Activated T-helper 2 cell treated with anti-CD3 and anti-CD28 coated beads, Interferon-gamma antibody, Interleukin-2, Interleukin-4, amounts not matched to agents 10 μg/mL and 5 μg/mL and 100 μg/mL, durations not matched to agents 14 hours and 24 hours and 36 hours (primary cell): Measurements from ENCODE around the gene SH3BP5. TPM values are rescaled to one million over a fixed set of nuclear protein-coding genes. Genes with fewer than 3 reads are reported as not detected.
A peak's percentile ranks its signal among the peaks of the same experiment; 100 is the strongest.

Experiments used
- DNase-seq: peaks from one replicate; pipeline ENCODE4 v3.0.0; 2021; ENCODE audit warnings: low spot score
- H3K27ac Mint-ChIP-seq: one replicate; pipeline ENCODE4 v1.8.0; 2021; ENCODE audit warnings: mixed read lengths
- H3K27me3 Mint-ChIP-seq: one replicate; pipeline ENCODE4 v1.8.0; 2021; ENCODE audit warnings: low read depth, mixed read lengths
- H3K36me3 Mint-ChIP-seq: one replicate; pipeline ENCODE4 v1.8.0; 2021; ENCODE audit warnings: low read depth, mixed read lengths
- H3K4me1 Mint-ChIP-seq: one replicate; pipeline ENCODE4 v1.8.0; 2021; ENCODE audit warnings: low read depth, mixed read lengths
- H3K4me3 Mint-ChIP-seq: one replicate; pipeline ENCODE4 v1.8.0; 2021; ENCODE audit warnings: low read depth, mild to moderate bottlenecking, moderate library complexity, mixed read lengths
- H3K9me3 Mint-ChIP-seq: one replicate; pipeline ENCODE4 v1.8.0; 2021; ENCODE audit warnings: mixed read lengths
- intact Hi-C: fragments of 100-400 bp; cut with micrococcal nuclease; formaldehyde crosslinking; loops from one replicate; pipeline ENCODE4 v1.15.1; 2023
- total RNA-seq: library from RNA; stranded (reverse); gene quantifications from 2 replicates; pipeline ENCODE4 v1.2.3, GENCODE V29; 2022

Gene SH3BP5
- total RNA-seq, 1 donor from 2014 or later, result 15.0 TPM

DNA sequence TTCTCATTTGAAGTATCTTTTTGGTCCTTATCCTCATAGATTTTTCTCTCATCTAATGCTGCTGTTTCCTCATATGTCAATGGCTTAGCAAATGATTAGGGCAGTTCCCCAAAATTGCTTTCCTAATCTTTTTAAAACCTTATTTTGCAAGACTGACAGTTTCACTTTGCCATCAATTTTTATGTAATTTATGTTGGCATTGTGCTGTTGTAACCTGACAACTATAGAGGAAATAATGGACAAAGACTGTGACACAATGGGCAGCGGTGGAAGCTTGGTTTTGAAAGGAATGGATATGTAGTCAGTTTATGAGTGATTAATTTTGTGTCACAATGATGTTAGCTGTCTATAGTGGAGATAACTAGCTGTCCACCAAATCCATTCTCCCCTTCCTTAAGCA, 10.6 kb upstream of the SH3BP5 start:
- DNase-seq, result no peak
- Mint-ChIP-seq H3K4me3 (no peak overlapping the region), H3K4me1 (peaks cover 25% of the 10 kb centered on the region), H3K27me3 (peaks cover 12% of the 10 kb centered on the region), H3K27ac (no peak overlapping the region), H3K36me3 (no peaks in the 10 kb centered on the region), H3K9me3 (no peaks in the 10 kb centered on the region)
- intact Hi-C loops, result no loop called here

DNA sequence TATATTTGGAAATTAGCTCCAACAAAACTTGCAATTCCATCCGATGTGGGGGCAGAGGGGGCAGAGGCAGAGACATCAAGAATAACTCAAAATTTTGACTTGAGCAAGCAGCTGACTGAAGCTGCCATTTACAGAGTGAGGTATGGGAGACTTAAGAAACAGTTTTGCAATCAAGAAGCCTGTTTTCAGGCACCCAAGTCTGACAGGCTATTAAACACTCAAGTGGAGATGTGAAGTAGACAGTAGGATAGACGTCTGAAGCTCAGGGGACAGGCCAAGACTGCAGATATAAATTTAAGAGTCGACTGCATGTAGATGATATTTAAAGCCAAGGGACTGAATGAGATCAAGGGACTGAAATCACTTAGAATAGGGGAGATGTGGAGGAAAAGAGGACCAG, 9.9 kb upstream of the SH3BP5 start:
- H3K4me1 Mint-ChIP-seq, result peaks cover 20% of the 10 kb centered on the region
- no peak overlapping the region for H3K4me3 Mint-ChIP-seq
- intact Hi-C loops, result no loop called here
- no peak for DNase-seq
- peaks cover 12% of the 10 kb centered on the region for H3K27me3 Mint-ChIP-seq
- no peaks in the 10 kb centered on the region for H3K9me3 Mint-ChIP-seq
- H3K27ac Mint-ChIP-seq, result no peak overlapping the region
- no peaks in the 10 kb centered on the region for H3K36me3 Mint-ChIP-seq

DNA sequence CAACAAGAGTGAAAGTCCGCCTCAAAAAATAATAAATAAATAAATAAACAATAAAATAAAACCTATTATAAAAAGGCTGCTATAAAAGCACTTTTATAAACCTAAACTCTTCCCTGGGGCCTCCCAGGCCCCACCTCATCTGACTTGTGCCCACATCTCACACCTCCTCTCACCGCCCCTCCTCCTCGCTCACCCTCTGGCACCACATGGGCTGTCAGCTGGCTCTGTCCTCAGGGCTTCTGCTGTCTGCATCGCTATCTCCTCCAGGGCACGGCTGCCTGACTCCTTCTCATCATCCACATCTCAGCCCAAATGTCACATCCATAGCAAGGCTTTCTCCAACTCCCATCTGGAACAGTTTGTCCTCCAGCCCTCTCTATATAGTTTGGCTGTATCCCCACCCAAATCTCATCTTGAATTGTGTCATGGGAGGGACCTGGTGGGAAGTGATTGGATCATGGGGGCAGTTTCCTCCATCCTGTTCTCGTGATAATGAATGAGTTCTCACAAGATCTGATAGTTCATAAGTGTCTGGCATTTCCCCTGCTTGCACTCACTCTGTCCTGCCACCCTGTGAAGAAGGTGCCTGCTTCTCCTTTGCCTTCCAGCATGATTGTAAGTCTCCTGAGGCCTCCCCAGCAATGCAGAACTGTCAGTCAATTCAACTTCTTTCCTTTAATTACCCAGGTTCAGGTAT, 8.8 kb upstream of the SH3BP5 start:
- intact Hi-C loops, result no loop called here
- Mint-ChIP-seq H3K4me1 (peaks cover 12% of the 10 kb centered on the region), H3K27me3 (peaks cover 12% of the 10 kb centered on the region), H3K27ac (no peak overlapping the region), H3K36me3 (no peaks in the 10 kb centered on the region), H3K9me3 (no peaks in the 10 kb centered on the region), H3K4me3 (no peak overlapping the region)
- DNase-seq, result no peak

DNA sequence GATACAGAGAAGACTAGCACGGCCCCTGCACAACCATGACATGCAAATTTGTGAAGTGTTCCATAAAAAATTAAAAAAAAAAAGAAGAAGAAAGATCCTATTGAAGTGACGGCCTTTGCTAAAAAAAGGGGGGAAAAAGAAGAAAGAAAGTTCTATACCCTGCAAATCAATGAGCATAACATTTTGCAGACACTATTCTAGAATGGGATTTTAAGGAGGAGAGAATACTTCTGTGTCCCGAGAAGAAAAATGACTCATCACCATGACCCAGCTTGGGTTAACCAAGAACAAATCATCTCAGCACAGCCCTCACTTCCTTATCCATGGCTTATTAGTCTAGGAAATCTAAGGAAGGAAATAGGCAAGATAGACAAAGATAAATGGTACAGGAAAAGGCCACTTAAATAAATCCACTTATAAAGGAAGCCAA, 7.4 kb upstream of the SH3BP5 start:
- Mint-ChIP-seq H3K36me3 (no peaks in the 10 kb centered on the region), H3K4me1 (peaks cover 2% of the 10 kb centered on the region), H3K4me3 (no peak overlapping the region), H3K27ac (no peak overlapping the region), H3K9me3 (no peaks in the 10 kb centered on the region), H3K27me3 (peaks cover 11% of the 10 kb centered on the region)
- intact Hi-C loops, result no loop called here
- no peak for DNase-seq

DNA sequence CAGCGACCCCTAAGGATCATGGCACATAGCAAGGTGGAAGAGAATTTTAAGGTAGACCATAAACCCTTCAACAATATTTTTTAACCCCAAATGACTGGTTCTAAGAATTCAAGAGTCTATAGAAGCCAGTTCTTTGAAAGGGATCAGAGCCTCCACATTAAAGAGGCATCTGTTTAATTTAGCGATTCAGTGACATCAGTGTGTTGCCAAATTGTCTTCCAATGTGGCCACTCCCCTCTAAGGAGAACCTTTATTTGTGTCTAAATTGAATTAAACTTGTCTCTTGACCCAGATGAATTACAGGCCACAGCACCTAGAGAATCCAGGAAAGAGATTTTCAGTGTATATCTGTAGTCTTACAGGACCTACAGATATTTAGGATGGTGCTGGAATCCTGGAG, 6.6 kb upstream of the SH3BP5 start:
- Mint-ChIP-seq H3K36me3 (no peaks in the 10 kb centered on the region), H3K9me3 (no peaks in the 10 kb centered on the region), H3K27ac (no peak overlapping the region), H3K27me3 (peaks cover 11% of the 10 kb centered on the region), H3K4me3 (no peak overlapping the region), H3K4me1 (peaks cover 4% of the 10 kb centered on the region)
- intact Hi-C loops, result no loop called here
- DNase-seq, result no peak

DNA sequence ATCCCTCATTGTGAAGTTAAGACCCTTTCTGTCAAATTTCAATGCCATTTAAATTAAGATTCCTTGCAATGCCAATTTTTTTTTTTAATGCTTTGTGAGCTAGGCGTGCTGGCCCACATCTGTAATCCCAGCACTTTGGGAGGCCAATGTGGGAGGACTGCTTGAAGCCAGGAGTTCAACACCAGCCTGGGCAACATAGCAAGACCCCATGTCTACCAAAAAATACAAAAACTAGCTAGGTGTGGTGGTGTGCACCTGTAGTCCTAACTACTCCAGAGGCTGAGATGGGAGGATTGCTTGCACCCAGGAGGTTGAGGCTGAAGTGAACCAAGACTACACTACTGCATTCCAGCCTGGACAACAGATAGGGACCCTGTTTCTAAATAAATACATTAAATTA, 5.6 kb upstream of the SH3BP5 start:
- Mint-ChIP-seq H3K4me3 (no peak overlapping the region), H3K9me3 (no peaks in the 10 kb centered on the region), H3K27me3 (peaks cover 5% of the 10 kb centered on the region), H3K4me1 (peaks cover 12% of the 10 kb centered on the region), H3K36me3 (no peaks in the 10 kb centered on the region), H3K27ac (no peak overlapping the region)
- DNase-seq, result no peak
- intact Hi-C loops, result no loop called here

DNA sequence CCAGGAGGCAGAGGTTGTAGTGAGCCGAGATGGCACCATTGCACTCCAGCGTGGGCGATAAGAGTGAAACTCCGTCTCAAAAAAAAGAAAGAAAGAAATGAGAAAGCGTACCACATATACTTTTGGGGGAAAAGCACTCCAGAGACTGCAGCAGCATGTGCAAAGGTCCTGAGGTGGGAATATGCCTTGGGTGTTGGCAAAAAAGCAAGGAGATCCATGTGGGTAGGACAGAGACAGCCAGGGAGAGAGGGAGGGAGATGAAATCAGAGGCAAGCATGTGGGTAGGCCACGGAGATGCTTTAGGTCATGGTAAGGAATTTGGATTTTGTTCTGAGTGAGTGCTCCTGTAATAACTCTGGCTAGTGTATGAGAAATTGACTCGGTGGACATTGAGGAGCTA, 3.7 kb upstream of the SH3BP5 start:
- DNase-seq, result no peak
- no peak overlapping the region for H3K4me3 Mint-ChIP-seq
- H3K27me3 Mint-ChIP-seq, result peaks cover 2% of the 10 kb centered on the region
- H3K36me3 Mint-ChIP-seq, result peaks cover 4% of the 10 kb centered on the region
- peaks cover 20% of the 10 kb centered on the region for H3K4me1 Mint-ChIP-seq
- no peaks in the 10 kb centered on the region for H3K9me3 Mint-ChIP-seq
- no peak overlapping the region for H3K27ac Mint-ChIP-seq
- intact Hi-C loops, result no loop called here

DNA sequence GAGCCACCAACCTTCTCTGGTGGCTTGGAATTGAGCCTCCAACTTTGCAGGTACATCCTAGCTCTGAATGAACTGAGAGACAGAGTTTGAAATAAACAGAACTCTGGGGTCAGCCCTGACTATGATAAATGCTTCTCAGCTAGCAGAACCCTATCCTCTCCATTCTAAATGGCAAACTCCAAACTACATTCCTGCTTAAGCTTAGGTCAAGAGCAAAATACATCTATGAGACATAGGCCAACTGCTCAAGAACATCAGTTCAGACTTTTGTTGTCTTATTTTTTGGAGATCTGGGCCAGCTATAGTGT, 1.5 kb upstream of the SH3BP5 start:
- Mint-ChIP-seq H3K36me3 (peaks cover 24% of the 10 kb centered on the region), H3K4me1 (peaks cover 33% of the 10 kb centered on the region), H3K27me3 (peaks cover 2% of the 10 kb centered on the region), H3K9me3 (no peaks in the 10 kb centered on the region), H3K4me3 (no peak overlapping the region), H3K27ac (no peak overlapping the region)
- intact Hi-C loops, result loop anchor here (5.0 kb wide), 1 partner anchor 42 kb away; no protein-coding TSS in a partner anchor
- no peak for DNase-seq

DNA sequence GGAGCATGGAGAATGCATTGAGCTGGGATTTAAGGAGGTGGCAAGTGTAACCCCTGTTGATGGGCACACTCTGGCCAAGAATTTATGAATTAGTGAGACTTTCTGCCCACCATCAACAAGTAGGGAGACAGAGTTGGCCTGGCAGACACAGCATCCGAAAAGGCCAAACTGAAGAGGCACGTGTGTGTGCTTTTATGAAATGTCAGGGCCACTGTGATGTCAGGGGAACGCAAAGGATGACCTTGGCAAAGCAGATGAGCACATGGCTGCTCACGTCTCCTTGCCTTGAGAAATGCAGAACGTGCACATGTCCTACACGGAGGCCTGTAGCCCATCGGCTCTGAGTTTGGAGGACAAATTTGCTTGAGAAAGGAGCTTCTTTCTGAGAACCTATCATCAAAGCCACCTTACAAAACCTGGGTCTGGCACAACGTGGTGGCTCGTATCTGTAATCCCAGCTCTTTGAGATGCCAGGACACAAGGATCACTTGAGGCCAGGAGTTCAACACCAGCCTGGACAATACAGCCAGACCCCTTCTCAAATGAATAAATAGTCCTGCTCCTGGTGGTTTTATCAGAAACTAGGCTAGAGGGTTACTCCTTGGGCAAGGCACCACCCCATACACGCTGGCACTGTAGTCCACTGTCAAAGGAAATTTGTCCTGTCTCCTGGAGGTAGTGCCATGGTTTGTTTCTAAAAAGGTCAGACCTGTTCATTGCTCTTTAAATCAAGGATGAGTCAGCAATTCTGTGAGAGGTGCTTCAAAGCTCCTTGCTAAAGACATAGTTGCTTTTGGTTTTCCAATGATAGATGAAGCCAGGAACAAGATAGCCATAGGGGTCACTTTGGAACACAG, 941 bp upstream of the SH3BP5 start:
- Mint-ChIP-seq H3K36me3 (peaks cover 28% of the 10 kb centered on the region), H3K4me1 (peaks cover 37% of the 10 kb centered on the region), H3K27me3 (peaks cover 2% of the 10 kb centered on the region), H3K4me3 (peak overlapping the region; percentile 82), H3K9me3 (no peaks in the 10 kb centered on the region), H3K27ac (peak overlapping the region; percentile 77)
- no peak for DNase-seq
- intact Hi-C loops, result loop anchor here (5.0 kb wide), 1 partner anchor 41 kb away; no protein-coding TSS in a partner anchor

DNA sequence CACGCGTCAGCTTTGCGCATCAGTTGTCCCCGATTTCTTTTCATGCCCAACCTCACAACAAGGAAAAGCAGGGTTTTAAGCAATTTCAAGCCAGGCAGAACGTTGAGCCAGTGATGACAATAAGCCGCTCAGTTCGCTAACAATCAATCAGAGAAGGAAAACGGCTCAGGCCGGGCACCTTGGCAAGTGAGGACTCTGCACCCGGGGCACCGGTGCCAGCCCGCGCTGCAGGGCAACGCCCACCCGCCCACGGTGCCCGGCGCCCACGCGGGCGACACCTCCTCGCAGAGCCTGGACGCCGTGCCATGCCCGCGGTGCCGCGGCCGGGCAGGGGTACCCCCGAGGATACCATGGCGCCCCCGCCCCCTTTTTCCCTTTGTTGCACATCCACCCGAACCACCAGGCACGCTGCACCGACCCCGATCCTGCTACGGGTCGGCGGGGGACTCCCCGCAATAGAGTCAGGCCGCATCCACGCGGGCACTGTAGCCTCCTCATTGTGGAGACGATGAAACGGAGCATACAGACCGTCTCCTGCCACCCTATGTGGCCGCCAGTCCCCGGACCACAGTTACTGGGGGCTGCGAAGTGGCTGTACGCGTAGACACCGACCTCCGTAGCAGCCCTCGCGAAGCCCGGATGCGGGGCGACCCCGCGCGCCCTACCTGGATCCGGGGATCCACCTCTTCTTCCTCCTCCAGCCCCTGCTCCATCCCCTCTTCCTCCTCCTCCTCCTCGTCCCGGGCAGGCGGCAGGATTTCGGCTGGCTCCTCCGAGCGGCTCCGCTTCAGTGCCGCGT, 581 bp downstream of the SH3BP5 start:
- Mint-ChIP-seq H3K36me3 (peaks cover 41% of the 10 kb centered on the region), H3K27me3 (peaks cover 2% of the 10 kb centered on the region), H3K4me3 (peak overlapping the region; percentile 90), H3K27ac (peak overlapping the region; percentile 72), H3K9me3 (no peaks in the 10 kb centered on the region), H3K4me1 (peaks cover 48% of the 10 kb centered on the region)
- intact Hi-C loops, result loop anchor here (1.0 to 5.0 kb wide), 5 partner anchors 22 to 64 kb away; no protein-coding TSS in a partner anchor
- DNase-seq, result peak; percentile 19

DNA sequence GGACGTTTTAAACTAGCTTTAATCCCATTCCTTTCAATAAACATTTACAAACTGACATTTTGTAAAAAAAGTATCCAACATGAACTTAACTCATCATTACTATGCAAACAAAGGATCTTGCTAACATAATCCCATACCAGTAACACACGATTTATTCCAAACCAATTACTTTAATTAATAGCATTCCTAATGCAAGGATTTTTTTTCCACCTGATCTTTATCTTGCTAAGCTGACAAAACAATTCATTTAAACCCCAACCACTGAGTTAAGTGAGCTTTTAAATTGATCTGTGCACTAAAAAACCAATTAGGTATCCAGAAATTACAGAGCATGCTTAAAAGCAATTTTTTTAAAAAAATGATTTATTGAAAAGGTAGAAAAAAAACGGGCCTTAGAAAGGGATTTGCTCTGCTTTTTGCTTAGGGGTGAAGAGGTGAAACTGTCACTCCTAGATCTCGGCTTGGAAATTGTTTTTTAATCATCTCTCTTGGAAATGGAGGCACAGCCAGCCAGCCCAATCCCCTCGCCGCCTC, 1.2 kb downstream of the SH3BP5 start:
- Mint-ChIP-seq H3K27ac (peak overlapping the region; percentile 72), H3K9me3 (no peaks in the 10 kb centered on the region), H3K4me3 (peak overlapping the region; percentile 90), H3K27me3 (peaks cover 2% of the 10 kb centered on the region), H3K4me1 (peaks cover 48% of the 10 kb centered on the region), H3K36me3 (peaks cover 44% of the 10 kb centered on the region)
- intact Hi-C loops, result loop anchor here (5.0 kb wide), 1 partner anchor 39 kb away; no protein-coding TSS in a partner anchor
- DNase-seq, result no peak

DNA sequence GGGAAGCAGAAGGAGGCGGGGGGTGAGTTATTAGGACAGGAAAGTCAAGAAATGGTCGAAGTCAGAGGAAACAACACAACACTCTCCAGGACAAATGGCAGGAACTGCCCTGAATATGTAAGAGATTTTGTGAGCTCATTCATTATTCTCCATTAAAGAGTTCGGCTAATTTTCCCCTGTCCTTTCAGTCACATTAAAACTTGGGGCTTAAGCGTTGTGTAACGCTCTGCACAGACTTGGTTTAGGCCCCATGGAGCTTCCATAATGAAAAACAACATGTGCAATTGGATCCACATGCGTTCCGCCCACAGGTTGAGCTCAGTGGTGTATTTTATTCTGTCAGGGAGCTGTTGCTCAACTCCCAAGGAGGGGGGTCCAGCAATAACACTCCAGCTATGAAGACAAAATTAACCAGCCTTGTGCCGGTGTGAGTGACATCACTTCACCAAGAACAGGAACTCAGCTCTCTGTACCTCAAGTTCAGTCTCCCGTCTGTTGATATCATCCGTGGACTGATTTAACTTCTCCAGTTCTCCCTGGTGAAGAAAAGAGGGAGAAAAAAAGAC, 2.3 kb downstream of the SH3BP5 start:
- H3K27ac Mint-ChIP-seq, result no peak overlapping the region
- H3K4me3 Mint-ChIP-seq, result no peak overlapping the region
- DNase-seq, result no peak
- intact Hi-C loops, result loop anchor here (5.0 kb wide), 1 partner anchor 38 kb away; no protein-coding TSS in a partner anchor
- peaks cover 2% of the 10 kb centered on the region for H3K27me3 Mint-ChIP-seq
- peaks cover 48% of the 10 kb centered on the region for H3K4me1 Mint-ChIP-seq
- no peaks in the 10 kb centered on the region for H3K9me3 Mint-ChIP-seq
- H3K36me3 Mint-ChIP-seq, result peaks cover 44% of the 10 kb centered on the region
